GM19023 (cell line): ENCODE results near the gene CAMK1G.
A peak's percentile ranks its signal among the peaks of the same experiment; 100 is the strongest.

Source experiments
- ATAC-seq: cut with Tn5 transposase; IDR thresholded peaks from one replicate; pipeline ENCODE4 v1.9.1; 2021; ENCODE audit warnings: mild to moderate bottlenecking, moderate library complexity; ENCODE audit not compliant: unreplicated experiment

The CAMK1G gene

GRCh38 chr1:209618291-209618690 is 34.8 kb downstream of the CAMK1G start:
- ATAC-seq: no peak

GRCh38 chr1:209618756-209619420 is 35.4 kb downstream of the CAMK1G start:
- no peak for ATAC-seq

- ATAC-seq: no peak
Measured at GRCh38 chr1:209619696-209620486, 36.4 kb downstream of the CAMK1G start.

GRCh38 chr1:209620487-209620884 is 37.0 kb downstream of the CAMK1G start:
- ATAC-seq: no peak

- ATAC-seq: no peak
Measured at GRCh38 chr1:209621286-209621685, 37.8 kb downstream of the CAMK1G start.

GRCh38 chr1:209621741-209622655 is 38.5 kb downstream of the CAMK1G start:
- ATAC-seq: no peak

- ATAC-seq: no peak
Measured at GRCh38 chr1:209622841-209623829, 39.6 kb downstream of the CAMK1G start.

- no peak for ATAC-seq
Measured at GRCh38 chr1:209624558-209625549, 41.3 kb downstream of the CAMK1G start.

GRCh38 chr1:209625791-209626285 is 42.3 kb downstream of the CAMK1G start:
- no peak for ATAC-seq

GRCh38 chr1:209626346-209627026 is 43.0 kb downstream of the CAMK1G start:
- no peak for ATAC-seq

- peak; percentile 15 for ATAC-seq
Measured at GRCh38 chr1:209627027-209627731, 43.7 kb downstream of the CAMK1G start.

GRCh38 chr1:209627732-209628196 is 44.2 kb downstream of the CAMK1G start:
- peak; percentile 73 for ATAC-seq

GRCh38 chr1:209628618-209629299 is 45.2 kb downstream of the CAMK1G start:
- no peak for ATAC-seq

- ATAC-seq: no peak
Measured at GRCh38 chr1:209629621-209630382, 46.3 kb downstream of the CAMK1G start.

- ATAC-seq: no peak
Measured at GRCh38 chr1:209630383-209631225, 47.1 kb downstream of the CAMK1G start.
